HepG2 (cell line): Measurements from ENCODE around the gene TXNRD2. TPM values are rescaled to one million over a fixed set of nuclear protein-coding genes. Genes with fewer than 3 reads are reported as not detected.

Source experiments
- ADNP ChIP-seq: sonication (generic); formaldehyde crosslinking; IDR thresholded peaks from 2 replicates; pipeline ENCODE4 v1.4.0; 2020; ENCODE audit warnings: missing genetic modification reagents
- FOXJ3 ChIP-seq: sonication (generic); formaldehyde crosslinking; IDR thresholded peaks from 2 replicates; pipeline ENCODE4 v1.4.0; 2020; ENCODE audit warnings: missing genetic modification reagents, mild to moderate bottlenecking, borderline replicate concordance
- HNF4G ChIP-seq, 2 experiments: sonication (generic) in 1 of 2; formaldehyde crosslinking in 1 of 2; IDR thresholded peaks; 2 replicates each; pipeline versions ENCODE4 v1.4.0 to v1.6.1; 2011 to 2020; ENCODE audit warnings: borderline replicate concordance in 2 of 2, low read depth in 2 of 2, mild to moderate bottlenecking in 2 of 2, low read length in 1 of 2, missing genetic modification reagents in 1 of 2, moderate library complexity in 1 of 2
- NFE2 ChIP-seq: sonication (generic); formaldehyde crosslinking; IDR thresholded peaks from 2 replicates; pipeline ENCODE4 v1.4.0; 2020; ENCODE audit warnings: missing genetic modification reagents
- PAF1 ChIP-seq: IDR thresholded peaks from 2 replicates; pipeline ENCODE4 v1.6.1; 2016; ENCODE audit warnings: missing genetic modification reagents, missing compliant biosample characterization
- RXRB ChIP-seq: IDR thresholded peaks from 2 replicates; pipeline ENCODE4 v1.6.1; 2016; ENCODE audit warnings: borderline replicate concordance, missing genetic modification reagents, missing compliant biosample characterization
- YEATS2 ChIP-seq: sonication (generic); formaldehyde crosslinking; IDR thresholded peaks from 2 replicates; pipeline ENCODE4 v1.4.0; 2020; ENCODE audit warnings: missing genetic modification reagents, borderline replicate concordance
- ZNF331 ChIP-seq: sonication (generic); formaldehyde crosslinking; IDR thresholded peaks from 2 replicates; pipeline ENCODE4 v1.4.0; 2020; ENCODE audit warnings: missing genetic modification reagents
- ZNF430 ChIP-seq: sonication (generic); formaldehyde crosslinking; IDR thresholded peaks from 2 replicates; pipeline ENCODE4 v1.9.0; 2021; ENCODE audit warnings: mild to moderate bottlenecking, missing genetic modification reagents
- polyA plus RNA-seq, 8 experiments: library from polyadenylated mRNA; depleted of rRNA in 3 of 8; stranded (reverse) in 7 of 8; unstranded in 1 of 8; fragments of >200 nt; fragmentation: Illumina TruSeq in 4 of 8; extraction: Trizol in 4 of 8; gene quantifications; 2 replicates each; pipeline versions ENCODE4 v1.2.1 to v1.2.3, GENCODE V29; 2011 to 2016; ENCODE audit warnings: low read depth in 4 of 8, missing spikeins in 1 of 8, mixed read lengths in 1 of 8; ENCODE audit not compliant: insufficient read depth in 1 of 8
- total RNA-seq, 5 experiments: library from RNA; depleted of rRNA; stranded (reverse); fragments of >200 nt; fragmentation: Illumina TruSeq; extraction: Trizol; gene quantifications; 2 replicates each; pipeline ENCODE4 v1.2.3, GENCODE V29; 2016; ENCODE audit warnings: low read depth in 1 of 5
- TF ChIP-seq, protein P1 (sequence below): sonication (generic); formaldehyde crosslinking; IDR thresholded peaks from 2 replicates; pipeline ENCODE4 v1.5.0; 2020; ENCODE audit warnings: mild to moderate bottlenecking, missing genetic modification reagents, borderline replicate concordance
- TF ChIP-seq, protein P2 (sequence below), 2 experiments: sonication (generic) in 1 of 2; formaldehyde crosslinking in 1 of 2; IDR thresholded peaks; 2 replicates each; pipeline versions ENCODE4 v1.5.1 to v1.6.1; 2011 to 2020; ENCODE audit warnings: borderline replicate concordance in 1 of 2, low read depth in 1 of 2, low read length in 1 of 2, mild to moderate bottlenecking in 1 of 2, missing genetic modification reagents in 1 of 2, moderate library complexity in 1 of 2
- TF ChIP-seq, protein P3 (sequence below): IDR thresholded peaks from 2 replicates; pipeline ENCODE4 v1.4.0; 2020; ENCODE audit warnings: mild to moderate bottlenecking, missing genetic modification reagents
- TF ChIP-seq, protein P4 (sequence below): IDR thresholded peaks from 2 replicates; pipeline ENCODE4 v1.6.1; 2012; ENCODE audit warnings: low read length, improper control_type of control experiment

Gene TXNRD2
- total and polyA plus RNA-seq, 2 of the 13 experiments (the other 11 are each of a cell fraction or from before 2014, with no cell fraction given): 17.5 to 18.6 TPM

DNA sequence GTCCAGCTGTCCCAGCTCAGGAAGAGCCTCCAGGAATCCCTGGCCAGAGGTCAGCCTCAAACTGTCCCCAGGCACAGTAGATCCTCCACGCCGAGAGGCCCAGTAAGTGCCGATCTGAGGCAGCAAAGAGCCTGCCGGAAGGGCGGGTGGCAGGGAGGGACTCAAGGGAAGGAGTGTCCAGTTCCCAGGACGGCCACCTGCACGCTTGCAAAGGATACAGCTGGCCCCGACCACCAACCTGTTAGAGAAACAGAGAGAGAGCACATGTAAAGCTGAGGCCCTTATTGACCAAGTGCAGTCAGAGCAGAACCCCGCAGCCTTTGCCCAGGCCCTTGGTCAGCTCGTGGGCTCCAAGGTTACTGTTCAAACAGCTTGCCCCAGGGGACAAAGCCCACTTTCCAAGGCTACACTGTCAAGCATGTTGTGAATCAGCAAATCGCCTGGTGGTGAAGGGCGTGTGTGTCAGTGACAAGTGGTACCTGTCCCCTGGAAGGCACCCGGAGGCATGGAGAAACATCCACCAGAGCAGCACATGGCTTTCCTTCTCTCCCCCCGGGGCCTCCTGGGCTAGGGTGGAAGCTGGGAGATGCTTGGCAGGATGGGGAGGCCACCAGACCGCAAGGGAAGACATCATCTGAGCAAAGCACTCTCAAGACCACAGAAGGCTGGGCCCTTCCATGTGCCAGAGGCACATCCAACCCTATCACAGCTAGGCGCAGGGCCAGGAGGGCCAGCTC, 42.6 kb downstream of the TXNRD2 start (continued):
- TF ChIP-seq, protein P1, sequence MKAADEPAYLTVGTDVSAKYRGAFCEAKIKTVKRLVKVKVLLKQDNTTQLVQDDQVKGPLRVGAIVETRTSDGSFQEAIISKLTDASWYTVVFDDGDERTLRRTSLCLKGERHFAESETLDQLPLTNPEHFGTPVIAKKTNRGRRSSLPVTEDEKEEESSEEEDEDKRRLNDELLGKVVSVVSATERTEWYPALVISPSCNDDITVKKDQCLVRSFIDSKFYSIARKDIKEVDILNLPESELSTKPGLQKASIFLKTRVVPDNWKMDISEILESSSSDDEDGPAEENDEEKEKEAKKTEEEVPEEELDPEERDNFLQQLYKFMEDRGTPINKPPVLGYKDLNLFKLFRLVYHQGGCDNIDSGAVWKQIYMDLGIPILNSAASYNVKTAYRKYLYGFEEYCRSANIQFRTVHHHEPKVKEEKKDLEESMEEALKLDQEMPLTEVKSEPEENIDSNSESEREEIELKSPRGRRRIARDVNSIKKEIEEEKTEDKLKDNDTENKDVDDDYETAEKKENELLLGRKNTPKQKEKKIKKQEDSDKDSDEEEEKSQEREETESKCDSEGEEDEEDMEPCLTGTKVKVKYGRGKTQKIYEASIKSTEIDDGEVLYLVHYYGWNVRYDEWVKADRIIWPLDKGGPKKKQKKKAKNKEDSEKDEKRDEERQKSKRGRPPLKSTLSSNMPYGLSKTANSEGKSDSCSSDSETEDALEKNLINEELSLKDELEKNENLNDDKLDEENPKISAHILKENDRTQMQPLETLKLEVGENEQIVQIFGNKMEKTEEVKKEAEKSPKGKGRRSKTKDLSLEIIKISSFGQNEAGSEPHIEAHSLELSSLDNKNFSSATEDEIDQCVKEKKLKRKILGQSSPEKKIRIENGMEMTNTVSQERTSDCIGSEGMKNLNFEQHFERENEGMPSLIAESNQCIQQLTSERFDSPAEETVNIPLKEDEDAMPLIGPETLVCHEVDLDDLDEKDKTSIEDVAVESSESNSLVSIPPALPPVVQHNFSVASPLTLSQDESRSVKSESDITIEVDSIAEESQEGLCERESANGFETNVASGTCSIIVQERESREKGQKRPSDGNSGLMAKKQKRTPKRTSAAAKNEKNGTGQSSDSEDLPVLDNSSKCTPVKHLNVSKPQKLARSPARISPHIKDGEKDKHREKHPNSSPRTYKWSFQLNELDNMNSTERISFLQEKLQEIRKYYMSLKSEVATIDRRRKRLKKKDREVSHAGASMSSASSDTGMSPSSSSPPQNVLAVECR (CRISPR knock-in tag): peak; percentile 54; the same call in 1 of the 2 replicates
- TF ChIP-seq YEATS2 (CRISPR knock-in tag) (no peak), ZNF331 (no peak), FOXJ3 (CRISPR knock-in tag) (peak; percentile 39; the same call in 1 of the 2 replicates), ZNF430 (CRISPR knock-in tag) (0 out of 2 replicates have a peak, but pooled peaks have one; percentile 37), NFE2 (0 out of 2 replicates have a peak, but pooled peaks have one; percentile 13), ADNP (CRISPR knock-in tag) (no peak), RXRB (CRISPR knock-in tag) (peak; percentile 58; the same call in 1 of the 2 replicates), PAF1 (CRISPR knock-in tag) (no peak), HNF4G (IDR thresholded peaks at IDR 0.05; ENCODE audit: borderline replicate concordance, low read depth, low read length) (peak; percentile 64; the same call in 1 of the 2 replicates), HNF4G (CRISPR knock-in tag; IDR thresholded peaks at IDR 0.05; ENCODE audit: borderline replicate concordance, low read depth) (peak; percentile 63; the same call in 1 of the 2 replicates)
- TF ChIP-seq, protein P2, sequence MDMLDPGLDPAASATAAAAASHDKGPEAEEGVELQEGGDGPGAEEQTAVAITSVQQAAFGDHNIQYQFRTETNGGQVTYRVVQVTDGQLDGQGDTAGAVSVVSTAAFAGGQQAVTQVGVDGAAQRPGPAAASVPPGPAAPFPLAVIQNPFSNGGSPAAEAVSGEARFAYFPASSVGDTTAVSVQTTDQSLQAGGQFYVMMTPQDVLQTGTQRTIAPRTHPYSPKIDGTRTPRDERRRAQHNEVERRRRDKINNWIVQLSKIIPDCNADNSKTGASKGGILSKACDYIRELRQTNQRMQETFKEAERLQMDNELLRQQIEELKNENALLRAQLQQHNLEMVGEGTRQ (IDR thresholded peaks at IDR 0.05; ENCODE audit: low read depth, low read length): no peak
- TF ChIP-seq, protein P2 (CRISPR knock-in tag; IDR thresholded peaks at IDR 0.05; ENCODE audit: borderline replicate concordance): no peak
- TF ChIP-seq, protein P3, sequence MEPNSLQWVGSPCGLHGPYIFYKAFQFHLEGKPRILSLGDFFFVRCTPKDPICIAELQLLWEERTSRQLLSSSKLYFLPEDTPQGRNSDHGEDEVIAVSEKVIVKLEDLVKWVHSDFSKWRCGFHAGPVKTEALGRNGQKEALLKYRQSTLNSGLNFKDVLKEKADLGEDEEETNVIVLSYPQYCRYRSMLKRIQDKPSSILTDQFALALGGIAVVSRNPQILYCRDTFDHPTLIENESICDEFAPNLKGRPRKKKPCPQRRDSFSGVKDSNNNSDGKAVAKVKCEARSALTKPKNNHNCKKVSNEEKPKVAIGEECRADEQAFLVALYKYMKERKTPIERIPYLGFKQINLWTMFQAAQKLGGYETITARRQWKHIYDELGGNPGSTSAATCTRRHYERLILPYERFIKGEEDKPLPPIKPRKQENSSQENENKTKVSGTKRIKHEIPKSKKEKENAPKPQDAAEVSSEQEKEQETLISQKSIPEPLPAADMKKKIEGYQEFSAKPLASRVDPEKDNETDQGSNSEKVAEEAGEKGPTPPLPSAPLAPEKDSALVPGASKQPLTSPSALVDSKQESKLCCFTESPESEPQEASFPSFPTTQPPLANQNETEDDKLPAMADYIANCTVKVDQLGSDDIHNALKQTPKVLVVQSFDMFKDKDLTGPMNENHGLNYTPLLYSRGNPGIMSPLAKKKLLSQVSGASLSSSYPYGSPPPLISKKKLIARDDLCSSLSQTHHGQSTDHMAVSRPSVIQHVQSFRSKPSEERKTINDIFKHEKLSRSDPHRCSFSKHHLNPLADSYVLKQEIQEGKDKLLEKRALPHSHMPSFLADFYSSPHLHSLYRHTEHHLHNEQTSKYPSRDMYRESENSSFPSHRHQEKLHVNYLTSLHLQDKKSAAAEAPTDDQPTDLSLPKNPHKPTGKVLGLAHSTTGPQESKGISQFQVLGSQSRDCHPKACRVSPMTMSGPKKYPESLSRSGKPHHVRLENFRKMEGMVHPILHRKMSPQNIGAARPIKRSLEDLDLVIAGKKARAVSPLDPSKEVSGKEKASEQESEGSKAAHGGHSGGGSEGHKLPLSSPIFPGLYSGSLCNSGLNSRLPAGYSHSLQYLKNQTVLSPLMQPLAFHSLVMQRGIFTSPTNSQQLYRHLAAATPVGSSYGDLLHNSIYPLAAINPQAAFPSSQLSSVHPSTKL: peak; percentile 73
- TF ChIP-seq, protein P4, sequence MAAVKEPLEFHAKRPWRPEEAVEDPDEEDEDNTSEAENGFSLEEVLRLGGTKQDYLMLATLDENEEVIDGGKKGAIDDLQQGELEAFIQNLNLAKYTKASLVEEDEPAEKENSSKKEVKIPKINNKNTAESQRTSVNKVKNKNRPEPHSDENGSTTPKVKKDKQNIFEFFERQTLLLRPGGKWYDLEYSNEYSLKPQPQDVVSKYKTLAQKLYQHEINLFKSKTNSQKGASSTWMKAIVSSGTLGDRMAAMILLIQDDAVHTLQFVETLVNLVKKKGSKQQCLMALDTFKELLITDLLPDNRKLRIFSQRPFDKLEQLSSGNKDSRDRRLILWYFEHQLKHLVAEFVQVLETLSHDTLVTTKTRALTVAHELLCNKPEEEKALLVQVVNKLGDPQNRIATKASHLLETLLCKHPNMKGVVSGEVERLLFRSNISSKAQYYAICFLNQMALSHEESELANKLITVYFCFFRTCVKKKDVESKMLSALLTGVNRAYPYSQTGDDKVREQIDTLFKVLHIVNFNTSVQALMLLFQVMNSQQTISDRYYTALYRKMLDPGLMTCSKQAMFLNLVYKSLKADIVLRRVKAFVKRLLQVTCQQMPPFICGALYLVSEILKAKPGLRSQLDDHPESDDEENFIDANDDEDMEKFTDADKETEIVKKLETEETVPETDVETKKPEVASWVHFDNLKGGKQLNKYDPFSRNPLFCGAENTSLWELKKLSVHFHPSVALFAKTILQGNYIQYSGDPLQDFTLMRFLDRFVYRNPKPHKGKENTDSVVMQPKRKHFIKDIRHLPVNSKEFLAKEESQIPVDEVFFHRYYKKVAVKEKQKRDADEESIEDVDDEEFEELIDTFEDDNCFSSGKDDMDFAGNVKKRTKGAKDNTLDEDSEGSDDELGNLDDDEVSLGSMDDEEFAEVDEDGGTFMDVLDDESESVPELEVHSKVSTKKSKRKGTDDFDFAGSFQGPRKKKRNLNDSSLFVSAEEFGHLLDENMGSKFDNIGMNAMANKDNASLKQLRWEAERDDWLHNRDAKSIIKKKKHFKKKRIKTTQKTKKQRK: no peak
